GM19395 (cell line): ENCODE measurements around the gene ACSBG1.

ENCODE experiments used
- ATAC-seq: cut with Tn5 transposase; IDR thresholded peaks from one replicate; pipeline ENCODE4 v1.9.1; 2021; ENCODE audit warnings: mild to moderate bottlenecking, moderate library complexity; ENCODE audit not compliant: unreplicated experiment

The ACSBG1 gene, protein sequence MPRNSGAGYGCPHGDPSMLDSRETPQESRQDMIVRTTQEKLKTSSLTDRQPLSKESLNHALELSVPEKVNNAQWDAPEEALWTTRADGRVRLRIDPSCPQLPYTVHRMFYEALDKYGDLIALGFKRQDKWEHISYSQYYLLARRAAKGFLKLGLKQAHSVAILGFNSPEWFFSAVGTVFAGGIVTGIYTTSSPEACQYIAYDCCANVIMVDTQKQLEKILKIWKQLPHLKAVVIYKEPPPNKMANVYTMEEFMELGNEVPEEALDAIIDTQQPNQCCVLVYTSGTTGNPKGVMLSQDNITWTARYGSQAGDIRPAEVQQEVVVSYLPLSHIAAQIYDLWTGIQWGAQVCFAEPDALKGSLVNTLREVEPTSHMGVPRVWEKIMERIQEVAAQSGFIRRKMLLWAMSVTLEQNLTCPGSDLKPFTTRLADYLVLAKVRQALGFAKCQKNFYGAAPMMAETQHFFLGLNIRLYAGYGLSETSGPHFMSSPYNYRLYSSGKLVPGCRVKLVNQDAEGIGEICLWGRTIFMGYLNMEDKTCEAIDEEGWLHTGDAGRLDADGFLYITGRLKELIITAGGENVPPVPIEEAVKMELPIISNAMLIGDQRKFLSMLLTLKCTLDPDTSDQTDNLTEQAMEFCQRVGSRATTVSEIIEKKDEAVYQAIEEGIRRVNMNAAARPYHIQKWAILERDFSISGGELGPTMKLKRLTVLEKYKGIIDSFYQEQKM

DNA sequence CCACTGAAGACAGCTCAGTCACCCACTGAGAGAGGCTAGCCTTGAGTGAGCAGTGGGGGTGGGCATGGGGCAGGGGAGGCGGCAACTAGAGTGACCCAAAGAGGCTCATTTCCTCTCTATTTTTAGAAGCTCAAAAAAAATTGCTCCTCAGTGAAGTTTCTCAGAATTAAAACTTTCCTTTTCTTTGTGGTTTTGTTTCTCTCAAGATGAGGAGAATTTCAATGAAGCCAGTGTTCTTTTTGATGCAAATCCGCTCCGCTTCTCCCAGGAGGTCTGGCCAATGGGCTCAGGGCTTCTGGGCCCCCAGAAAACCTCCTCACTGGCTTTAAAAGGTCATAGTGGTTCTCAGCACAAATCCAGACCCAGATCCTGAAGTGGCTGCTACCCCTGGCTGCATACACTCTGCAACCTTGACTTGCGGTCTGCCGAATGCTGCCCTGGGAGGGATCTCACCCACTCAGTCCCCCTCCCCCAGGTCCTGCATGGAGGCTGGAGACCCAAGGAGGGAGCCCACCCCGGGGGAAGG lies at the start of gene ACSBG1:
Gene ACSBG1 (minus strand): TSS at position 51 of the 526 bp plus-strand sequence. CDS start 64 bp downstream, outside the sequence.
- ATAC-seq: no peak

DNA sequence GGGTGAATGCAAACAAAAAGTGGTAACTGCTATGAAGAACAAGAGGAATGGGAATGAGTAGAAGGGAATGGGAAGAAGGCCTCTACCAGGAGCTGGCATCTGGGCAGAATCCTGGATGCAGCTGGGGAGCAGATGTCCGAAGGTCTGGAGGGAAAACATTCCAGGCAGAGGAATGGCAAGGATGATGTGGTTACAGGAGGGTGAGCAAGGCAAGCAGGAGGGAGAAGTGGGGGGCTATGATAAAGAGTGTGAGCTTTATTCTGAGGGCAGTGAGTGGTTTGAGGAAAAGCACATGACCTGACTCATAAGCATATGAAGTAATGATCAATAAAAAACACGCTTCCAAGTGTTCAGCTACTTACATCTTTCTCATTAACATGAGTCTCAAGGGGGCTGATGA lies 48.0 kb upstream of the ACSBG1 start:
- no peak for ATAC-seq

GRCh38 chr15:78280319-78281072 lies 46.1 kb upstream of the ACSBG1 start:
- no peak for ATAC-seq

DNA sequence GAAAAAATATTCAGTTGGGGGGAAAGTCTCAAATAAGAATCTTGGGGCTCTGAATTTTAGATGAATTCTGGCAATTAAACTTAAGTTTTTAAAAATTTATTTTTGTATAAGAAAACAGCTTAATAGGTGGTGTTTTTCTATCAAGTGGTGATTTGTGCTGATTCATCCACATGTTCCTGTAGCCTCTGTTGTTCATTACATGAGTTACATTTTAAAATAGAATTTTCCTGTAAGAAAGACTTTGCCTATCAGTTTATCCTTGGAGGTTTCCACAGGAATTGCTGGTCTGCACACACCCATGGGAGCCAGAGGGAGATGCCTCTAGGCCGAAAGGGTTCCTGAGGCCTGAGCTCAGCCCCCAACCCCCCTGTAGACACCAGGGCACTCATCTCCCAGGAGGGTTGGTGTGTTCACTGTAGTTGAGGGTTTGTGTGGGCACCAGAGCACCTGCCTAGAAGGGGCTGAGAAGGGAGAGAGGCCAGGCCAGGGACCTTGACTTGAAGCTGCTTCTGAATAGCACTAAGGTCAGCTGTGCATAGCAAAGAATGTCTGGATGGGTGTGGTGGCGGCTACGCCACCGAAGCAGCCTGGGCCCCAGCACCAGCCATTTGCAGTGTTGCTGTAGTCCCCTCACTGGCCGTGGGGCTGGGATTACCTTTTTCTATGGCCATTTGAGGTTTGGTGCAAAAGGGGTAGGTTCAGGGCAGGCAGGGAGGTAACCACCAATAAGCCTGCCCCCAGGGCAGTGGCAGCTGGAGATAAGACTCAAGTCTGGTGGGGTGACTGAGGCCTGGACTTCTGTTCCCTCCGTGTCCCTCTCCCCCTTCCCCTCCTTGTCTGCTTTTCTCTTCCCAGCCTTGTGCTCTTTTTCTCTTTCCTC lies 41.9 kb upstream of the ACSBG1 start:
- ATAC-seq: no peak

GRCh38 chr15:78274994-78275393 lies 40.6 kb upstream of the ACSBG1 start:
- no peak for ATAC-seq

- ATAC-seq: no peak
Observed at GRCh38 chr15:78272776-78273175, 38.4 kb upstream of the ACSBG1 start.

DNA sequence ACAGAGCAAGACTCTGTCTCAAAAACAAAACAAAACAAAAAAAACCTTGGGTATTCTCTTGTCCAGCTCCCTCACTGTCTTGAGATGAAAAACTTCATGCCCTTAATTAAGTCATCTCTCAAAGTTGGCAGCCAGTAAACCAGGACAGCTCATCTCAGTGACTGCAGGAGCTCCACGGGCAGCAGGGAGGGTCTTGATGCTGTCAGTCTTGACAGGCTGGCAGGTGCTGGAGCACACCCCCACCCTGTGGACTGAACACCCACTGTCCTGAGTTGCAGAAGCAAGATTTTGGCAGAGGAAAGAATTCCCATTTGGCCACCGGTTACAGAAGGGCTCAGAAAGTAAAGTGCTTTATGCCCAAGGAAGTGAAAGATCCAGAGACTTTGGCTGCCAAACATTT lies 38.0 kb upstream of the ACSBG1 start:
- ATAC-seq: no peak

DNA sequence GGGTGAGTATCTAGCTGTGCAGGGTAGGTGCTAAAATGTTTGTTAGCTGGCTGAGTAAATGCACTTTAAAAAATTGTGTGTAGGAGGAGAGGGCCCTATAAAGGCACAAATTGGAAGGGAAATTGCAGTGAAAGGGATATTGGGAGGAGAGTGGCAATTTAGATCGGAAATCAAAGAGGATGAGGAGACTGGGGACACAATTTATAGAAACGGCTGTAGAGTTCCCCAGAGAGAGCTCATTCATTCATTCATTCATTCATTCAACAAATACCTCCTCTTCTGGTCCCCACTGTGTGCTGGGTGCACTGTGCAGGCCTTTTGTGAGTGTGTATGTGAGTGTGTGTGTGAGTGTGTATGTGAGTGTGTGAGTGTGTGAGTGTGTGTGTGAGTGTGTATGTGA lies 32.4 kb upstream of the ACSBG1 start:
- ATAC-seq: no peak

- ATAC-seq: no peak
Observed at GRCh38 chr15:78266229-78266628, 31.9 kb upstream of the ACSBG1 start.

- ATAC-seq: no peak
Observed at GRCh38 chr15:78265752-78266224, 31.4 kb upstream of the ACSBG1 start.

DNA sequence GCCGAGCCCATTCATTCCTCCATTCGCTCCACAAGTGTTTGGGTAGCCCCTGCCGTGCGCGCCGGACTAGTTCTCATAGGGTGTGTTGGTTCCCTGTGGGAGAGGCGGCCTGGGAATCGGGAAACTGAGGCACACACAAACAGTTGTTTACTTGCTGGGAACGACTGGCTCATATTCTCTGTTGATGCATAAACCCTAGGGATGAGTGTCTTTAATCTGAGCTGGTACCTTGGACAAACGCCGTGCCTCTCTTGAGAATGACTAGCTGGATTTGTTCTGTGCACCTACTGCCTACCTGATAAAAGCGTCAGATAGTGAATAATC lies 30.7 kb upstream of the ACSBG1 start:
- ATAC-seq: no peak

DNA sequence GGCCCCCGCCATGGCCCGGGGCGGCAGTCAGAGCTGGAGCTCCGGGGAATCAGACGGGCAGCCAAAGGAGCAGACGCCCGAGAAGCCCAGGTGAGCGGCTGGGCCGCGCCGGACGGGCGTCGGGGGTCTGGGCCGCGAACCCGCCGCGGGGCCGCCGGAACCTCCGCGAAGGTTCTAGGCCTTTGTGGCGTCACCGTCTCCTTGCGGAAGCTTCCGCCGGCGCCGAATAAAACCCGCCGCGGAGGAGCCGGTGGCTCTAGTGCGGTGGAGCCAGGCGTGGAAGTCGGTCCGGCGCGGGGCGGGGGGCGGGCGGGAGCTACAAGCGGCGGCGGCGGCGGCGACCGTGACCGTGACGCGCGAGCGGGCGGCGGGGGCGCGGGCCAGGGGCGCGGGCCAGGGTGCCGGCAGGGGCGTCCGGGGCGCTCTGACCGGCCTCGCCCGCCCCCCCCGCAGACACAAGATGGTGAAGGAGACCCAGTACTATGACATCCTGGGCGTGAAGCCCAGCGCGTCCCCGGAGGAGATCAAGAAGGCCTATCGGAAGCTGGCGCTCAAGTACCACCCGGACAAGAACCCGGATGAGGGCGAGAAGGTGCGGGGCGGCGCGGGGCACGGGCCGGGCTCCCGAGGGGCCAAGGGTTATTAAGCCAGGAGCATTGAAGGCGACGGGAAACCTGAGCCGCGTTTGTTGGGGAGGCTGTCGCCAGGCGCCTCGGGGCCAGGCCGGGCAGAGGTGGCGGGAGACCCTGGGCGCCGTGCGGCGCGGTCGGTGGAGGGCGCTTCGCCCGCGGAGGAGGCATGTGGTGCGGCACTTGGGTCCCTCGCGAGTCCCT lies 30.2 kb upstream of the ACSBG1 start, which contains the start of gene DNAJA4:
Gene DNAJA4 (plus strand): TSS at position 259 of the 833 bp plus-strand sequence. CDS start 202 bp downstream, at position 461.
- no peak for ATAC-seq

GRCh38 chr15:78263907-78264303 lies 29.5 kb upstream of the ACSBG1 start:
- no peak for ATAC-seq

DNA sequence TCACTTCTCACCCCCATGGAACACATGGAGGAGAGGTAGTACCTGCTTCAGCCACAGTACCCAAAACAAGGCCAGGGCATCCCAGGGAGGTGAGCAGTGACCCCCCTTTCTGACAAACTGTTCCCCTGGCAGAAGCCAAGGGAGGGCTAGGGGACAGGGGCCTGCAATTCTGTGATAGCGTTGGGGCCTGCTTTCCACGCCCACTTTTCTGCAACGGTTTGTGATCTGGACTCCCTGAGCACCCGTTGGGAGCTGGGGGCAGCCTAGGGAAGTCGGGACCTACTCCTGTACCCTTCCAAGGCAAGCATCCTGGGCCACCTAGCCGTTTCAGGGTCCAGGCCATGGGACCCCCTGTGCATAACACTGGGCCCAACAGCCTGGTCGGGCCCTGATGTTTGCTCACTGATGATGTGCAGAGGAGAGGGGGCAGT lies 29.0 kb upstream of the ACSBG1 start:
- no peak for ATAC-seq

GRCh38 chr15:78261062-78261461 lies 26.7 kb upstream of the ACSBG1 start:
- ATAC-seq: no peak

DNA sequence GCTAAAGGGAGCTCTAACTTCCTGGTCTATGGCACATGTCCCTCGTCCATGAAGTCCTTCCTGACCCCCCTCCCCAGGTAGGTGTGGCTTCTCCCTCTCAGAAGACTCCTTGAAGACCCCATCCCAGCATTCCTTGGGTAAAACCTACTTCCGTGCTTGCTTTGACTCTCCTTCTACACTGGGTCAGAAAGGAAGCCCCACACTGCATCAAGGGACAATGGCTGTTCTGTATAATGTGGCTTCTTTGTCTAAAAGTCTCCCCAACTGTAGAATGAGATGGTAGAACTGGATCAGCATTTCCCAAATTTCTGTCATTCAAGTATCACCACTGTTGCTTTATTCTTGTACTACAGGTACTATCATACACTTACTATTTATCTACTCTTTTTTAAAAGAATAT lies 26.1 kb upstream of the ACSBG1 start:
- no peak for ATAC-seq

DNA sequence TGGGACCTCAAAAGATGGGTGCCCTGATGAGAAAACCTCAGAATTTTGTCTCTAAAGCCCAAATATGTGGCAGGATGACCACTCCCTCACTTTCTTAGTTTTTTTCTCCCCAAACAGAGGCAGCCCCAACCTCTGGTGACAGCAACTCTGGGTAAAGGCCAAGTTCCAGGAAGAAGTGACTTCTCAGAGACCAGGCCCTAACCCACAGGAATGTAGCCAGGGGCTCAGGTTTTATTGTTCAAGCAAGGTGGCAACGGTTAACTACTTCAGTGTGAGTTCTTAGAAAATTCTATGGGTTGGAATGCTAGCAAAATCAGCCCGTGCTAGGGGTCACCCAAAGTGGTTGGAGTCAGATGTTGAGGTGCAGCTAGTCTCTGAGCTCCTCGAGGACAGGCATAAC lies 24.9 kb upstream of the ACSBG1 start:
- no peak for ATAC-seq

DNA sequence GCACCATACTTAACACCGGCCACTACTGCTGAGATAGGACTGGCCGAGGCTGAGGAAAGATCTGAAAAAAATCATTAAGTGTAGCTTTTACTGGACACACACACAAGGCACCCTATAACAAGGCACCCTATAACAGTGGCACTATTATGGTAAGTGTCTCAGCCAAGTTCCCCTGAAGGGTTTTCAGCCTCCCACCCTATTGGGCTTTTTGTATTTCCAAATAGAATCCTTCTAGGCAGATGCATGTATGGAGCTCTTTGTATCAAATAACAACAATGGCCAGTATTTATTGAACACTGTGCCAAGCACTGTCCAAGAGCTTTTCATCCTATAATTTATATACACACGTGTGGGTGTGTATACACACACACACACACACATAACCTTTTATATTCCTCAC lies 23.3 kb upstream of the ACSBG1 start:
- ATAC-seq: no peak

DNA sequence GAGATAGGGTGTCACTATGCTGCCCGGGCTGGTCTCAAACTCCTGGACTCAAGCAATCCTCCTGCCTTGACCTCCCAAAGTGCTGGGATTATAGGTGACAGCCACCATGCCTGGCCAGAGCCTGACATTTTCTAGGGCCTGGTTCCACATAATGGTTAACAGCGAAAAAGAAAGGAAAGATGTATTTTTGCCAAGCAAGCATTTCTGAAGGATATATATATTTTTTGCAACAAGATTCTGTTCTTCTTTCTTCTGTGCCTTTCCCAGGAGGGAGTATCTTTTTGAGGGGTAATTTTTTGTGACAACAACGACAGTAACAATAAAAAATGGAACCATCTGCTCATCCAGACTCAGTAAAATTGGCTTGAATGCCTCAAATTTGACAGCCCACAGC lies 21.7 kb upstream of the ACSBG1 start:
- ATAC-seq: no peak
